Activated CD4-positive, alpha-beta T cell treated with anti-CD3 and anti-CD28 coated beads, Interleukin-2, Interleukin-6, amounts not matched to agents 100 ng/mL and 50 ng/mL, durations not matched to agents 16 hours and 8 hours (primary cell): Measurements from ENCODE around the gene NRCAM.

Experiments used
- DNase-seq: peaks from one replicate; pipeline ENCODE4 v3.0.0-alpha.2; 2020

Gene NRCAM

GRCh38 chr7:108457871-108458270 is 1.6 kb upstream of the NRCAM start:
- no peak for DNase-seq

- no peak for DNase-seq
Observed at GRCh38 chr7:108456845-108457540, 757 bp upstream of the NRCAM start.

GRCh38 chr7:108455551-108455997 is 662 bp downstream of the NRCAM start:
- no peak for DNase-seq

GRCh38 chr7:108454674-108455550 is 1.3 kb downstream of the NRCAM start:
- no peak for DNase-seq

- DNase-seq, result no peak
Observed at GRCh38 chr7:108454317-108454673, 1.9 kb downstream of the NRCAM start.

- DNase-seq, result no peak
Observed at GRCh38 chr7:108453320-108453719, 2.9 kb downstream of the NRCAM start.

GRCh38 chr7:108452707-108453106 is 3.5 kb downstream of the NRCAM start:
- DNase-seq, result peak; percentile 30

GRCh38 chr7:108451296-108451848 is 4.9 kb downstream of the NRCAM start:
- no peak for DNase-seq

GRCh38 chr7:108450160-108450559 is 6.1 kb downstream of the NRCAM start:
- DNase-seq, result no peak

GRCh38 chr7:108449521-108449920 is 6.7 kb downstream of the NRCAM start:
- DNase-seq, result no peak

GRCh38 chr7:108448584-108449505 is 7.4 kb downstream of the NRCAM start:
- DNase-seq, result no peak

- DNase-seq, result peak; percentile 30
Observed at GRCh38 chr7:108442039-108442568, 14.1 kb downstream of the NRCAM start.

GRCh38 chr7:108441392-108441955 is 14.8 kb downstream of the NRCAM start:
- DNase-seq, result no peak

GRCh38 chr7:108440613-108441012 is 15.6 kb downstream of the NRCAM start:
- DNase-seq, result no peak

- no peak for DNase-seq
Observed at GRCh38 chr7:108436906-108437305, 19.3 kb downstream of the NRCAM start.

GRCh38 chr7:108434010-108434409 is 22.2 kb downstream of the NRCAM start:
- DNase-seq, result no peak

GRCh38 chr7:108431099-108431498 is 25.1 kb downstream of the NRCAM start:
- no peak for DNase-seq

GRCh38 chr7:108430664-108431063 is 25.6 kb downstream of the NRCAM start:
- DNase-seq, result no peak

- DNase-seq, result no peak
Observed at GRCh38 chr7:108427766-108428165, 28.5 kb downstream of the NRCAM start.

GRCh38 chr7:108425714-108426275 is 30.4 kb downstream of the NRCAM start:
- DNase-seq, result no peak

- DNase-seq, result no peak
Observed at GRCh38 chr7:108424013-108424412, 32.2 kb downstream of the NRCAM start.
